Upper lobe of left lung (tissue), 6 donors: ENCODE results near the gene TRDN. TPM values are rescaled to one million over a fixed set of nuclear protein-coding genes. Genes with fewer than 3 reads are reported as not detected.

Experiments
- ATAC-seq, 2 donors: fragments of 200-7000 bp; cut with Tn5 transposase; one replicate each; pipeline ENCODE4 v1.9.1; 2022; ENCODE audit warnings: mild to moderate bottlenecking in 2 of 2, moderate library complexity in 2 of 2; ENCODE audit not compliant: low FRiP score in 2 of 2
- DNase-seq, 2 donors: peaks; one replicate each; pipeline ENCODE4 v3.0.0-alpha.2; 2019 to 2020
- H3K27ac ChIP-seq, 4 donors: fragments of 200-600 bp; sonication (generic); one replicate each; pipeline ENCODE4 v1.5.1; 2016 to 2019
- H3K27me3 ChIP-seq, 4 donors: fragments of 200-600 bp; sonication (generic); one replicate each; pipeline ENCODE4 v1.5.1; 2017 to 2019
- H3K36me3 ChIP-seq, 4 donors: fragments of 200-600 bp; sonication (generic); one replicate each; pipeline ENCODE4 v1.5.1; 2016 to 2019
- H3K4me1 ChIP-seq, 4 donors: fragments of 200-600 bp; sonication (generic); one replicate each; pipeline ENCODE4 v1.5.1; 2018 to 2019
- H3K4me3 ChIP-seq, 4 donors: fragments of 200-600 bp; sonication (generic); one replicate each; pipeline ENCODE4 v1.5.1; 2017 to 2019; ENCODE audit warnings: mild to moderate bottlenecking in 2 of 4, moderate library complexity in 1 of 4
- H3K9me3 ChIP-seq, 4 donors: fragments of 200-600 bp; sonication (generic); one replicate each; pipeline ENCODE4 v1.5.1; 2018 to 2019
- EP300 ChIP-seq, 4 donors: sonication (generic); formaldehyde crosslinking; IDR thresholded peaks; one replicate each; pipeline ENCODE4 v1.5.1; 2017; ENCODE audit warnings: antibody characterized with exemption in 4 of 4, control low read depth in 2 of 4
- POLR2A ChIP-seq, 4 donors: fragments of 450-650 bp; IDR thresholded peaks; one replicate each; pipeline ENCODE4 v1.5.1; 2016 to 2017; ENCODE audit warnings: antibody characterized with exemption in 4 of 4, mild to moderate bottlenecking in 2 of 4
- POLR2AphosphoS5 ChIP-seq, 2 donors: sonication (generic); formaldehyde crosslinking; IDR thresholded peaks; one replicate each; pipeline ENCODE4 v1.5.1; 2017; ENCODE audit warnings: antibody characterized with exemption in 2 of 2
- whole genome bisulfite sequencing, 2 donors: methylation state at CpG; one replicate each; pipeline ENCODE4 v1.1.5; 2017 to 2018; 5-methylcytosine and 5-hydroxymethylcytosine counted together
- total RNA-seq, 6 donors: library from RNA; depleted of rRNA in 4 of 6; stranded (reverse); fragments of >200 nt in 4 of 6; gene quantifications; one replicate each; pipeline versions ENCODE4 v1.1.0 to v1.2.1, GENCODE V29; 2016 to 2021
- TF ChIP-seq, protein P1 (sequence below), 6 experiments: fragments of 450-650 bp in 4 of 6; fragments of 200-600 bp in 2 of 6; sonication (generic) in 2 of 6; IDR thresholded peaks; one replicate each; pipeline ENCODE4 v1.5.1; 2016 to 2019; ENCODE audit warnings: antibody characterized with exemption in 6 of 6
- donor health status: DM: no; HTN: no; CAD: no; lungs with moderate emphysema.
- donor health status: DM: no; HTN: yes; CAD: no; lungs with severe emphysema.

TRDN gene
- total RNA-seq, 6 donors from 2014 or later = 0.20 TPM; not detected in 5

GRCh38 chr6:123309130-123309529, 327.6 kb downstream of the TRDN start:
- Histone ChIP-seq H3K9me3 (no peaks in the 10 kb centered on the region), H3K27me3 (no peaks in the 10 kb centered on the region), H3K36me3 (no peaks in the 10 kb centered on the region), H3K27ac (no peak overlapping the region), H3K4me1 (no peaks in the 10 kb centered on the region), H3K4me3 (no peak overlapping the region)
- TF ChIP-seq POLR2AphosphoS5 (IDR thresholded peaks at IDR 0.05) = no peak
- no peak for TF ChIP-seq POLR2A (IDR thresholded peaks at IDR 0.05)
- TF ChIP-seq, protein P1, sequence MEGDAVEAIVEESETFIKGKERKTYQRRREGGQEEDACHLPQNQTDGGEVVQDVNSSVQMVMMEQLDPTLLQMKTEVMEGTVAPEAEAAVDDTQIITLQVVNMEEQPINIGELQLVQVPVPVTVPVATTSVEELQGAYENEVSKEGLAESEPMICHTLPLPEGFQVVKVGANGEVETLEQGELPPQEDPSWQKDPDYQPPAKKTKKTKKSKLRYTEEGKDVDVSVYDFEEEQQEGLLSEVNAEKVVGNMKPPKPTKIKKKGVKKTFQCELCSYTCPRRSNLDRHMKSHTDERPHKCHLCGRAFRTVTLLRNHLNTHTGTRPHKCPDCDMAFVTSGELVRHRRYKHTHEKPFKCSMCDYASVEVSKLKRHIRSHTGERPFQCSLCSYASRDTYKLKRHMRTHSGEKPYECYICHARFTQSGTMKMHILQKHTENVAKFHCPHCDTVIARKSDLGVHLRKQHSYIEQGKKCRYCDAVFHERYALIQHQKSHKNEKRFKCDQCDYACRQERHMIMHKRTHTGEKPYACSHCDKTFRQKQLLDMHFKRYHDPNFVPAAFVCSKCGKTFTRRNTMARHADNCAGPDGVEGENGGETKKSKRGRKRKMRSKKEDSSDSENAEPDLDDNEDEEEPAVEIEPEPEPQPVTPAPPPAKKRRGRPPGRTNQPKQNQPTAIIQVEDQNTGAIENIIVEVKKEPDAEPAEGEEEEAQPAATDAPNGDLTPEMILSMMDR (IDR thresholded peaks at IDR 0.05) = no peak
- TF ChIP-seq EP300 (IDR thresholded peaks at IDR 0.05) = no peak
- 59 to 71% methylated on average over 1 of the region's 1 CpG for WGBS, 2 donors
- DNase-seq (no peak), ATAC-seq (no peak)

DNA sequence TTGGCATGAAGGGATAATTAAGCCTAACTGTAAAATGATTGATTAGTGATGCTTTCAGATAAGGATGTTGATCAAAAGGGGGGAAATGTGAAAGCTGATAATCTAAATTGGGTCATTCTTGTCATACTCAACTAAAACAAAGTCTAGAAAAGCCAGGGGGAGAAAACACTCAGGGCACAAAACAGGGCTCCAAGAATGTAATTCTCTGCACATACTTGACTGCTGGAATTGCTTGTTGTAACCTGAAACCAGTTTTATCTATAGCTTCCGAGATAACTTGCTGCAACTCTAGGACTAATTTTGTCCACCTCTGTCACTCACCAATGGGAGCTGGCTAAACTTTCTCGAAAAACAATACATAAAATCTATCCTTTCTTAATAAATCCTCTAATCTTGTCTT, 330.4 kb downstream of the TRDN start:
- WGBS, 2 donors = 34% methylated on average over 2 of the region's 2 CpGs
- Histone ChIP-seq H3K4me3 (no peak overlapping the region), H3K36me3 (no peaks in the 10 kb centered on the region), H3K27me3 (no peaks in the 10 kb centered on the region), H3K4me1 (no peaks in the 10 kb centered on the region), H3K9me3 (no peaks in the 10 kb centered on the region), H3K27ac (no peak overlapping the region)
- ATAC-seq = no peak
- TF ChIP-seq POLR2AphosphoS5 (IDR thresholded peaks at IDR 0.05) (no peak), EP300 (IDR thresholded peaks at IDR 0.05) (no peak), POLR2A (IDR thresholded peaks at IDR 0.05) (no peak)
- TF ChIP-seq, protein P1 (IDR thresholded peaks at IDR 0.05) = no peak
- DNase-seq = no peak

GRCh38 chr6:123295672-123296071, 341.1 kb downstream of the TRDN start:
- 93 to 95% methylated on average over 8 of the region's 8 CpGs for WGBS, 2 donors
- DNase-seq (no peak), ATAC-seq (no peak)
- H3K9me3 ChIP-seq = no peaks in the 10 kb centered on the region
- no peak overlapping the region for H3K27ac ChIP-seq
- H3K36me3 ChIP-seq = no peaks in the 10 kb centered on the region
- no peaks in the 10 kb centered on the region for H3K4me1 ChIP-seq
- H3K4me3 ChIP-seq = no peak overlapping the region
- TF ChIP-seq, protein P1 (IDR thresholded peaks at IDR 0.05) = no peak
- TF ChIP-seq EP300 (IDR thresholded peaks at IDR 0.05) (no peak), POLR2AphosphoS5 (IDR thresholded peaks at IDR 0.05) (no peak)
- H3K27me3 ChIP-seq = no peaks in the 10 kb centered on the region

DNA sequence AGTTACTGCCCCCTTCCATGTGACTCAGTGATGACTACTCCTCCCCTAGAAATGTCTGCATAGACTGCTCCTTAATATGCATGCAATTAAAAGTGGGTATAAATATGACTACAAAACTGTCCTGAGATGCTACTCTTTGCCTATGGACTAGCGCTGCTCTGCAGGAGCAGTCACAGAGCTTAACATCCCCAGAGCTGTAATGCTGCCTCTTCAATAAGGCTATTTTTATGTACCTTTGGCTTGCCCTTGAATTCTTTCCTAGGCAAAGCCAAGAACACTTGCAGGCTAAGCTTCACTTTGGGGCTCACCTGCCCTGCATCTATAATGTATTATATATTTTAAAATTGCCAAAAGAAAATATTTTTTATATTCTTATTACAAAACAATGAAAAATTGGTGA, 341.6 kb downstream of the TRDN start:
- H3K27ac ChIP-seq = no peak overlapping the region
- no peak for DNase-seq
- no peaks in the 10 kb centered on the region for H3K27me3 ChIP-seq
- 87 to 95% methylated on average over 1 of the region's 1 CpG for WGBS, 2 donors
- H3K4me3 ChIP-seq = no peak overlapping the region
- H3K9me3 ChIP-seq = no peaks in the 10 kb centered on the region
- TF ChIP-seq, protein P1 (IDR thresholded peaks at IDR 0.05) = no peak
- TF ChIP-seq POLR2AphosphoS5 (IDR thresholded peaks at IDR 0.05) = no peak
- no peak for TF ChIP-seq EP300 (IDR thresholded peaks at IDR 0.05)
- TF ChIP-seq POLR2A (IDR thresholded peaks at IDR 0.05) = no peak
- no peaks in the 10 kb centered on the region for H3K36me3 ChIP-seq
- ATAC-seq = no peak
- H3K4me1 ChIP-seq = no peaks in the 10 kb centered on the region

- 38% methylated on average over 1 of the region's 1 CpG for WGBS, 2 donors
- no peak for DNase-seq
- ATAC-seq = no peak
- Histone ChIP-seq H3K36me3 (no peaks in the 10 kb centered on the region), H3K4me3 (no peak overlapping the region), H3K4me1 (no peaks in the 10 kb centered on the region), H3K9me3 (no peaks in the 10 kb centered on the region), H3K27ac (no peak overlapping the region), H3K27me3 (no peaks in the 10 kb centered on the region)
- TF ChIP-seq POLR2A (IDR thresholded peaks at IDR 0.05) = no peak
- TF ChIP-seq POLR2AphosphoS5 (IDR thresholded peaks at IDR 0.05) = no peak
- TF ChIP-seq, protein P1 (IDR thresholded peaks at IDR 0.05) = no peak
- no peak for TF ChIP-seq EP300 (IDR thresholded peaks at IDR 0.05)
These were observed 348.1 kb downstream of the TRDN start for GRCh38 chr6:123288649-123289048.
